GM18873 (cell line): ENCODE data around the gene VPS50.
"Not testable (repeated sequence)": the region's sequence is repeated elsewhere in the genome, so short reads cannot be mapped to it uniquely, and the experiment has no call there.

Experiments
- ATAC-seq: cut with Tn5 transposase; IDR thresholded peaks from one replicate; pipeline ENCODE4 v1.9.1; 2021; ENCODE audit warnings: mild to moderate bottlenecking, moderate library complexity, moderate number of reproducible peaks; ENCODE audit not compliant: unreplicated experiment, low FRiP score

Gene VPS50

DNA sequence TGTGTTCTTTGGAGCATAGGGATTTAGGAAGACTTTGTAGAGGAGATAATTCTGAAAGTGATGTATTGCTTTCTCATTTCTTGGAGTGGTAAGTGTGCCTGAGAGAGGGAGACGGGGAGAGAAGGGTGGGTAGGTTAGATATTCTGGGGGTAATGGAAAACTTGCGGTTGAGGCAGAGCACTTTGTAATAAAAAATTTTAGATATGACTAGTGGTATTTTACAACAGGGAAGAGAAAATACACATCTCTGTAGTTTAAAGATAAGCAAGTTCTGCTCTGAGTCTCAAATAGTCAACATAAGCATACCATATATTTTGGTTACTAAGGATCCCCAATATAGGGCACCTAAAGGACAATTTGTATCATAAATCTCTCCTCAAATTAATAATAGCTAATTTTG, 6.6 kb downstream of the VPS50 start:
- no peak for ATAC-seq

DNA sequence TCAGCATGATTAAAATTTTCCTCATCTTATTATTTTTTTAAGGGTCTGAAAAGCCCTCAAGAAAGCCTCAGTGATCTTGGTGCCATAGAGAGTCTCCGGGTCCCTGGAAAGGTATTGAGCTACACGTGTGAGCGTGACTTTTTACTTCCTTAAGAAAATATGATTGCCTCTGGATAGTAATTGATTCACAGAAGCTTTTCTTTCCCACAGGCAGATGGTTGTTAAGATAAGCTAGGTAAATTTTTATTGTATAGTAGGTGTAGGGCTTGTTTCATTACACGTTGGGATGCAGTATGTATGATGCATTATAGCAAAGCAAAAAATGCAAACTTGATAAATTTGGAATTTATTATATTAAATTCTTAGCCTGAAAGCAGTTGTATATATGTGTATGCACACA, 7.7 kb downstream of the VPS50 start:
- no peak for ATAC-seq

DNA sequence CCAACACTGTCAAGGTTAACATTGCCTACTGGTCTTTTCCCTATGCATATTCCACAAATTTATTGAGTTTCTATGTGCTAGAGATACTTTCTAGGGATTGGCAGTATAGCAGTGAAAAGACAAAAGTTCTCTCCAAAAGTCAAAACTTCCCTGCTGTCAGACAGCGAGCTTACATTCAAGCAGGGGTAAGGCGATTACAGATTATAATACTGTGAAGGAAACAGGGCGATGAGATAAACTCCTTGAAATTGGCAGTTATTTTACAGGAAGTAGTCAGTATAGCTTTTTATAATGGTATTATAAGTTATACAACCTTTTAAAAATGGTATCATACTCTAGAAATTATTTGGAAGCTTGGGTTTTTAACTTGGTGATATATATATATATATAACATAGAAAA, 9.9 kb downstream of the VPS50 start:
- ATAC-seq, result no peak

DNA sequence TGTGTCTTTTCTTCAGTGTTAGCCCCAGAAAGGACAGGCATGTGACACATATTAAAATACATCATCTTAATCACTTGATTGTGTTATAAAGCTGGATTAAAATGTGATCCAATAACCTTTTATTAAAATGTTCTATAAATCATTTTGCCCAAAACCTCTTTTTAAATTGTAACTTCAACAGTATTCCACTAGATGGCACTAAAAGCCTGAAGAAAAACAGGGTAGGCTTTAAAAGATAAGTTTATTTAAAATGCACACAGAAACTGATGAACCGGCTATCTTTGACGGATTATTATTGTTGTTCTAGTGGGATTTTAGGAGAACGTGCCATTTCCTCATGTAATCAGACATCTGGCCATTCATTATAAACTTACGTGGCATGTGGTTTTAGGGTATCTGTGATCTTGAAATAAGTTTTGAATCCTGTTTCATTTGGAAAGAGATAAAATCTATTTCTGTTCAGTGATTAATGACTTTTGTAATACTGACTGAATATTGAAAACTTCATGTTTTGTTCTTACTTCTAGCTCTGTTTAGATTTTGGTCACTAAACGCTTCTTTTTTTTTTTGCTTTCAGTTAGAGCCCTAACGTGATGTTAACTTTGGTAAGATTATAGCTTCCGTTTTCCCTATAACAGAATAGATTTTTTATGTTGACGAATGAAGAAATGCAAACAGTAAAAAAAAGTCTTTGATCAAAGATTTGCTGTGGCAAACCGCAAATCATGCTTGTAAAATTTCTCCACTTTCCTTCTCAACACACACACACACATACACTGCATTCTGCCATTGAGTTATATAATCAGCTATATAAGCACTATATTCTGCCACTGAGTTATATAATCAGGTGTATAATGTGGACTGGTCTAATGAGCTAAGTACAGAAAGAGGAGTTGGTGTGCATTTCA, 13.6 kb downstream of the VPS50 start:
- no peak for ATAC-seq

GRCh38 chr7:93249491-93250148, 17.5 kb downstream of the VPS50 start:
- no peak for ATAC-seq

- ATAC-seq, result no peak
Observed at GRCh38 chr7:93258661-93259060, 26.5 kb downstream of the VPS50 start.

GRCh38 chr7:93262535-93262934, 30.4 kb downstream of the VPS50 start:
- no peak for ATAC-seq

- ATAC-seq, result no peak
Observed at GRCh38 chr7:93265220-93265619, 33.1 kb downstream of the VPS50 start.

DNA sequence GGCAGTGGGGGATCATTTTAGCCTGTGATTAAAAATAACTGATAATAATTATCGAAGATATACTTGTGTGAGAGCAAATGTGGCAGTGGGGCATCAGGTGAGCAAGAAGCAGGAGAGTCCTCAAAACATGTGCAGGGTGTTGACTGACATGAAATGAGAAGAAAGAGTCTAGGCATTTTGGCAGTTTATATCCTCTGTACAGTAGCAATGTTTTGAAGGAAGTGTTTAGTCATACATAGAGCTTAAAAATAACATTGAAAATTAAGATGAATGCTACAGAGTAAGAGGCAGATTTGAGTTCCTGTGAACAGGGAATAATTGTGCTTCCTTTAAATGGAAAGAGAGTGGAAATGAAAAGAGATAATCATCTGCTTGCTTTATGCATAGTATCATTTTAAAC, 47.4 kb downstream of the VPS50 start:
- ATAC-seq, result no peak

GRCh38 chr7:93284908-93285307, 52.7 kb downstream of the VPS50 start:
- no peak for ATAC-seq

GRCh38 chr7:93293229-93293628, 61.1 kb downstream of the VPS50 start:
- ATAC-seq, result no peak

DNA sequence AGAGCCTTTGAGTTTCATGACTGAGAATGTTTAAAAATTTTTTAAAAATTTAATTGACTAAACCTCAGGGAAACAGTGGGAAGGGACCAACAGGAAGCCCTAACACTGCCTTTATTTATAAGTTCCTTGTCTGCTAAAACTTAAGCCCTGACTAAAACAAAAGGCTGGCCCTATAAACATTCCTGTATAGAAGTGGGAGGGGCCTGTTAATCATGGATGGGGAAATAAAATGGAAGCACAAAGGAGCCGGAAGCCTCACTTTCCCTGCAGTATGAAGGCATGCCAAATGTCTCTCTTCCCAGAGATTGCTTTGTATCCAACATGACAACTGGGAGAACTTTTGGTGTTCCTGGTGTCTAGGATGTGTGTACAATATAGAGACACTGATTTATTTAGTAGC, 66.0 kb downstream of the VPS50 start:
- ATAC-seq, result no peak

- no peak for ATAC-seq
Observed at GRCh38 chr7:93298671-93299070, 66.5 kb downstream of the VPS50 start.

- ATAC-seq, result no peak
Observed at GRCh38 chr7:93301736-93302135, 69.6 kb downstream of the VPS50 start.

DNA sequence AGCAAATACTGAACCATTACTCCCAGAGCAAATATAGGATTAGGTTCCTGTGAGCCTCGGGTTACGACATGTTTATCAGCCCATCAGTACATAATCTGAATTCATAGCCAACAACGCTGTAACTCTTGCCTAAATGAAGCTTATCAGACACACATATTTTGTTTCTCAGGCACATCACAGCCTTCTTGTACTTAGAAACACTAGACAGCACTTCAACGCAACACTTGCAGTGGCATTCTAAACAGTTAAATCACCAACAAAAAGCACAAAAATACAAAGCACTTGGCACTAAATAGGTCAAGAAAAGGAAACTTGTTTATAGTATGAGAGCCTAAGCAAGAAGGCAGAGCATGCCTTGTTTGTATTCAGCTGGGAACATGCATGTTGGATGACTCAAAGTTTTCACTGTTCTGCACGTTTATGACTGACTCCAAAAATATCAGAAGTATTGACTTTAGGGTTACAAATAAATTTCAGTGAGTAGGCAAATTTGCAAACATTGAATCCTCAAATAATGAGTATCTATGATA, 75.0 kb downstream of the VPS50 start:
- no peak for ATAC-seq

GRCh38 chr7:93307943-93308342, 75.8 kb downstream of the VPS50 start:
- ATAC-seq, result no peak

- no peak for ATAC-seq
Observed at GRCh38 chr7:93310346-93310745, 78.2 kb downstream of the VPS50 start.

DNA sequence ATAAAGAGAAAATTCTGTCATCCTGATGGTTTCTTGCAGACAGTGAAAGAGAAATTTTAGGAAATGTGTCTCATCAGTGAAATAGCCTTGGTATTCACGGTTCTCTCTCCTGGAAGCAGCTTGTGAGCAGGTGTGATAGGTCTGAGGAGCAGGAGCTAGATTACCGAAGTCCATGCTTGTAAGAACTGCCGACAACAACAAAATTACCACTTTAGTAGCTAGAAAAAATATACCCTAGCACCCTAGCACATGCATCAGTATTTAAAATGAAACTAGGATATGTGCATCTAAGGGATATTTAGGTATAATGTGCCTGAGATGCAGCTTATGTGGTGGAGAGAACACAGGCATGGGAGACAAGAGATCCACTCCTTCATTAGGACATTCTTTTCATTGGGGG, 82.3 kb downstream of the VPS50 start:
- no peak for ATAC-seq

GRCh38 chr7:93315896-93316295, 83.7 kb downstream of the VPS50 start:
- no peak for ATAC-seq

DNA sequence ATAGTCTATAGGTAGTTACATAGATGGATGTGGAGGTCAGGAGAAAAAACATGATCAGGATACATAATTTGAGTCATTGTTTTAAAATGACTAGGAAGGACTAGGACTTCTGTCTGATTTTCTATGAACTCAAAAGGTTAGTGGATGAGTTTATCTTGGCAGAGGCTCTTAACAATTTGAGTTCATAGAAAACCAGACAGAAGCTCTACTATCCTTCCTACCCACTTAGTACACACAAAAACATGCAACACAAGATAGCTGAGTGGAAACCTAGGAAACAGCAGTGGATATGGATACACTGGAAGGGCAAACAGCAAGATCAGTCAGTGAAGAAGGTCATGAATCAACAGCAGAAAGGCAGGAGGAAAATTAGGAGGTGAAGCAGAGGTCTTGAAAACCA, 84.6 kb downstream of the VPS50 start:
- no peak for ATAC-seq

DNA sequence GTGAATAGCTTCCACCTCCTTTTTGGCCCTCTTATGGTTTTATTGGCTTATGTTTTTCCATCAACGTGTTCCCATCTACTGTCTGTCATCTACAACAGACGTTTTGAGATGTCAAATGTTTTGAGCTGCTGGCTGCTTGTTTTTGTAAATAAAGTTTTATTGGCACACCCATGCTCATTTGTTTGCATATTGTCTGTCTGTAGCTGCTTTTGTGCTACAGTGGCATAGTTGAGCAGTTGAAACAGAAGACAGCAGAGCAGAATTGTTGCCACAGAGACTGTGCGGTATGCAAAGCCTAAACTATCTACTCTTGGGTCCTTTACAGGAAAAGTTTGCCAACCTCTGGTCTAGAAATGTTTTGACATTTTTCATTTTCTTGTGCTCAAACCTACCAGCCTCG, 88.7 kb downstream of the VPS50 start:
- no peak for ATAC-seq

- not testable (repeated sequence) for ATAC-seq
Observed at GRCh38 chr7:93326291-93326690, 94.1 kb downstream of the VPS50 start.
